K562 (cell line): Measurements from ENCODE around the gene C2orf92. TPM values are rescaled to one million over a fixed set of nuclear protein-coding genes. Genes with fewer than 3 reads are reported as not detected.

ENCODE experiments used
- ATF1 ChIP-seq, 2 experiments: fragments of 450-650 bp in 1 of 2; IDR thresholded peaks; 2 replicates each; pipeline ENCODE4 v1.6.1; 2016; ENCODE audit warnings: missing compliant biosample characterization in 1 of 2, missing genetic modification characterization in 1 of 2
- ETV5 ChIP-seq: sonication (generic); formaldehyde crosslinking; IDR thresholded peaks from 2 replicates; pipeline ENCODE4 v1.4.0; 2020; ENCODE audit warnings: low read depth, mild to moderate bottlenecking, missing genetic modification reagents
- GABPB2 ChIP-seq: fragments of 250-450 bp; sonication (Bioruptor Pico); conservative IDR thresholded peaks from 2 replicates; pipeline ENCODE4 v1.5.1; 2021; ENCODE audit warnings: mild to moderate bottlenecking
- NFYB ChIP-seq: IDR thresholded peaks from 2 replicates; pipeline ENCODE4 v1.6.1; 2011; ENCODE audit warnings: mild to moderate bottlenecking, moderate library complexity; ENCODE audit not compliant: insufficient read length; ENCODE audit errors: extremely low read depth
- POLR2A ChIP-seq: fragments of 450-650 bp; conservative IDR thresholded peaks from 2 replicates; pipeline ENCODE4 v1.6.1; 2016
- RBM15 ChIP-seq: fragments of 200-400 bp; formaldehyde crosslinking; IDR thresholded peaks from 2 replicates; pipeline ENCODE4 v1.6.1; 2018; ENCODE audit warnings: mild to moderate bottlenecking, low read length, moderate library complexity; ENCODE audit not compliant: insufficient read depth
- SAFB2 ChIP-seq: fragments of 200-400 bp; formaldehyde crosslinking; IDR thresholded peaks from 2 replicates; pipeline ENCODE4 v1.6.1; 2018; ENCODE audit warnings: borderline replicate concordance, low read length, low read depth, moderate library complexity; ENCODE audit not compliant: severe bottlenecking
- SAP30 ChIP-seq: fragments of 200-600 bp; sonication (generic); IDR thresholded peaks from 2 replicates; pipeline ENCODE4 v1.6.1; 2012; ENCODE audit warnings: borderline replicate concordance, low read depth, mild to moderate bottlenecking, moderate library complexity, low read length, control low read depth, inconsistent platforms; ENCODE audit not compliant: insufficient read depth, poor library complexity, severe bottlenecking
- SRF ChIP-seq, 2 experiments: fragments of 250-450, 450-650 bp in 1 of 2; sonication (Bioruptor Pico) in 1 of 2; sonication (generic) in 1 of 2; formaldehyde crosslinking; IDR thresholded peaks; 2 replicates each; pipeline versions ENCODE4 v1.5.0 to v1.5.1; 2020 to 2022; ENCODE audit warnings: mild to moderate bottlenecking in 1 of 2, missing genetic modification reagents in 1 of 2
- ZNF316 ChIP-seq: fragments of 450-650 bp; IDR thresholded peaks from 2 replicates; pipeline ENCODE4 v1.6.1; 2016
- ZNF699 ChIP-seq: fragments of 250-450 bp; sonication (Bioruptor Pico); IDR thresholded peaks from 2 replicates; pipeline ENCODE4 v1.8.0; 2021; ENCODE audit warnings: mild to moderate bottlenecking, moderate library complexity; ENCODE audit not compliant: insufficient replicate concordance
- ZSCAN32 ChIP-seq: fragments of 450-650 bp; formaldehyde crosslinking; IDR thresholded peaks from 2 replicates; pipeline ENCODE4 v1.4.0; 2020; ENCODE audit warnings: mild to moderate bottlenecking, moderate library complexity
- polyA plus RNA-seq, 8 experiments: library from polyadenylated mRNA; depleted of rRNA in 4 of 8; stranded (reverse) in 5 of 8; unstranded in 3 of 8; fragments of >200 nt; fragmentation: Nextera tagmentation in 2 of 8; fragmentation: Illumina TruSeq in 1 of 8; extraction: Ambion mirVana in 2 of 8; extraction: Trizol in 1 of 8; gene quantifications; 2 replicates each; pipeline versions ENCODE4 v1.2.1 to v1.2.3, GENCODE V29; 2011 to 2014; ENCODE audit warnings: inconsistent platforms in 1 of 8, missing spikeins in 1 of 8
- total RNA-seq, 7 experiments: library from RNA; depleted of rRNA in 6 of 7; stranded (reverse); fragments of >200 nt in 6 of 7; fragmentation: Illumina TruSeq in 2 of 7; extraction: Trizol in 2 of 7; gene quantifications; 2 replicates each; pipeline versions ENCODE4 v1.2.1 to v1.2.3, GENCODE V29; 2011 to 2021; ENCODE audit warnings: low replicate concordance in 1 of 7
- TF ChIP-seq, protein P1 (sequence below), 2 experiments: fragments of 450-650 bp; IDR thresholded peaks; 2 replicates each; pipeline ENCODE4 v1.6.1; 2016; ENCODE audit warnings: mild to moderate bottlenecking in 2 of 2, borderline replicate concordance in 1 of 2, low read depth in 1 of 2, moderate library complexity in 1 of 2
- TF ChIP-seq, protein P2 (sequence below): fragments of 250-450 bp; sonication (Bioruptor Pico); IDR thresholded peaks from 2 replicates; pipeline ENCODE4 v1.9.0; 2021; ENCODE audit warnings: mild to moderate bottlenecking, inconsistent platforms
- TF ChIP-seq, protein P3 (sequence below), 2 experiments: fragments of 450-650 bp in 1 of 2; sonication (generic) in 1 of 2; formaldehyde crosslinking in 1 of 2; IDR thresholded peaks in 1 of 2; conservative IDR thresholded peaks in 1 of 2; 2 replicates each; pipeline versions ENCODE4 v1.6.1 to v1.8.1; 2016 to 2023; ENCODE audit warnings: mild to moderate bottlenecking in 2 of 2, moderate library complexity in 2 of 2, inconsistent platforms in 1 of 2, missing genetic modification reagents in 1 of 2

The C2orf92 gene
- total and polyA plus RNA-seq, 9 of the 15 experiments (the other 6 are each of a cell fraction or from before 2014, with no cell fraction given) = 0.65 to 6.8 (median 3.6) TPM

DNA sequence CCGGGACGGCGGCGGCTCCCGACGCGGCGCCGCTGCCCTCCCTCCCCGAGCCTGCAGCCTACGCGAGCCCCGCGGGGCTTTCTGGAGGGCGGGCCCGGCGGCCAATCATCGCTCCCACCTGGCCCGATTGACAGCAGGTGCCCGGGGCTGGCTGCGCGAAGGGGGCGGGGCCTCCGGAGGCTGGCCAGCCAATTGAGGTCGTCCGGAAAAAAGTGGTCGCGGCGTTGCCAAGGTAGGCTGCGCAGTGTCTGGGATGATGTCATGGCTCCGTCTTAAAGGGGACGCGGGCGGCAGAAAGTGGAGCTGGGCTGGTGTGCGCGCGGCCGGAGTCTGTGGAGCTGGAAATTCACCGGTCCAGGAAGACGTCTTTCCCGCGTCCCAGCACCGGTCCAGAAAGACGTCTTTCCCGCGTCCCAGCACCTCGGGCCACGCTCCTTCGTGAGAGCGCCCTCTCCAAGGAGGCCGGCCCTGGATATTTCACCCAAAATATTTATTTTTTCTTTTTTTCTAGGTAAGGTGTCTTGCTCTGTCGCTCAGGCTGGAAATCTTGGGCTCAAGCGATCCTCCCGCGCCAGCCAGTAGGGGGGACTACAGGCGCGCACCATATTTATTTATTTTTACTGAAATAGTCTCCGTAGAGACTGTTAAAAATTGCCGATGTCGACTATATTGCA, 5.4 kb upstream of the C2orf92 start, which contains the start of gene ACTR1B (continued):
- TF ChIP-seq, protein P1, sequence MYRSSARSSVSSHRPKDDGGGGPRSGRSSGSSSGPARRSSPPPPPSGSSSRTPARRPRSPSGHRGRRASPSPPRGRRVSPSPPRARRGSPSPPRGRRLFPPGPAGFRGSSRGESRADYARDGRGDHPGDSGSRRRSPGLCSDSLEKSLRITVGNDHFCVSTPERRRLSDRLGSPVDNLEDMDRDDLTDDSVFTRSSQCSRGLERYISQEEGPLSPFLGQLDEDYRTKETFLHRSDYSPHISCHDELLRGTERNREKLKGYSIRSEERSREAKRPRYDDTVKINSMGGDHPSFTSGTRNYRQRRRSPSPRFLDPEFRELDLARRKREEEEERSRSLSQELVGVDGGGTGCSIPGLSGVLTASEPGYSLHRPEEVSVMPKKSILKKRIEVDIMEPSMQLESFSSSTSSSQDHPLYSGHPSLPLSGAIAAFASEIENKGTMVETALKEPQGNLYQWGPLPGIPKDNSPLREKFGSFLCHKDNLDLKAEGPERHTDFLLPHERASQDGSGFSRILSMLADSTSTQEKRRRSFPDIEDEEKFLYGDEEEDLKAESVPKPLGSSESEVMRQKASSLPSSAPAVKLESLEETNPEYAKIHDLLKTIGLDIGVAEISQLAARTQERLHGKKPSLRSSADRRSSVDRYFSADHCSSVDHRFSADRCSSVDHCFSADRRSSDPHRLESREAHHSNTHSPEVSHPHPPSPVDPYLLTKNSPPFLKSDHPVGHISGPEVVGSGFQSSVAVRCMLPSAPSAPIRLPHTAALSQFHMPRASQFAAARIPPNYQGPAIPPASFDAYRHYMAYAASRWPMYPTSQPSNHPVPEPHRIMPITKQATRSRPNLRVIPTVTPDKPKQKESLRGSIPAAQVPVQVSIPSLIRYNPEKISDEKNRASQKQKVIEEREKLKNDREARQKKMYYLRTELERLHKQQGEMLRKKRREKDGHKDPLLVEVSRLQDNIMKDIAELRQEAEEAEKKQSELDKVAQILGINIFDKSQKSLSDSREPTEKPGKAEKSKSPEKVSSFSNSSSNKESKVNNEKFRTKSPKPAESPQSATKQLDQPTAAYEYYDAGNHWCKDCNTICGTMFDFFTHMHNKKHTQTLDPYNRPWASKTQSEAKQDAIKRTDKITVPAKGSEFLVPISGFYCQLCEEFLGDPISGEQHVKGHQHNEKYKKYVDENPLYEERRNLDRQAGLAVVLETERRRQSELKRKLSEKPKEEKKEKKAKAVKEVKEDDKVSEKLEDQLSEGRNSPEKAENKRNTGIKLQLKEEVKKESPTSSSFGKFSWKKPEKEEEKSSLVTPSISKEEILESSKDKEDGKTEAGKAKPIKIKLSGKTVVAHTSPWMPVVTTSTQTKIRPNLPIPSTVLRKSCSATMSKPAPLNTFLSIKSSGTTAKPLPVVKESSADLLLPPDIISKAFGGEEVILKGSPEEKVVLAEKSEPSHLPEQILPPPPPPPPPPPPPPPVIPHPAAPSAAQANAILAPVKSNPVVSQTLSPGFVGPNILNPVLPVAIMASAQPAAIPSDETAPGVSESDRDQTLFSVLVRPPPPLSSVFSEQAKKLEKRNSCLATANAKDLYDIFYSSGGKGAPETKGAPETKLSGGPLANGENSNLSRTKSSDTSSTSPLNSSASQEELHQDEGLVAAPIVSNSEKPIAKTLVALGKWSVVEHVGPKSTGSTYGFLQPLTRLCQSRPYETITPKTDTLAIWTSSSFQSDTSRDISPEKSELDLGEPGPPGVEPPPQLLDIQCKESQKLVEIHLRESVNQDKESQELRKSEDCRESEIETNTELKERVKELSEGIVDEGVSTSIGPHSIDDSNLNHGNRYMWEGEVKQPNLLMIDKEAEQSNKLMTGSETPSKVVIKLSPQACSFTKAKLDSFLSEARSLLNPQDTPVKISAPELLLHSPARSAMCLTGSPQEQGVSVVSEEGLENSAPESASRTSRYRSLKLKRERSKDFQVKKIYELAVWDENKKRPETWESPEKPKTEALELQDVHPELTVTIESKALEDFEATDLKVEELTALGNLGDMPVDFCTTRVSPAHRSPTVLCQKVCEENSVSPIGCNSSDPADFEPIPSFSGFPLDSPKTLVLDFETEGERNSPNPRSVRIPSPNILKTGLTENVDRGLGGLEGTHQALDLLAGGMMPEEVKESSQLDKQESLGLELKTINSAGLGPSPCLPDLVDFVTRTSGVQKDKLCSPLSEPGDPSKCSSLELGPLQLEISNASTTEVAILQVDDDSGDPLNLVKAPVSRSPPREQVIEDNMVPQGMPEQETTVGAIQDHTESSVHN (IDR thresholded peaks at IDR 0.05; ENCODE audit: borderline replicate concordance in 1 of 2, low read depth in 1 of 2) = no peak
- TF ChIP-seq, protein P2, sequence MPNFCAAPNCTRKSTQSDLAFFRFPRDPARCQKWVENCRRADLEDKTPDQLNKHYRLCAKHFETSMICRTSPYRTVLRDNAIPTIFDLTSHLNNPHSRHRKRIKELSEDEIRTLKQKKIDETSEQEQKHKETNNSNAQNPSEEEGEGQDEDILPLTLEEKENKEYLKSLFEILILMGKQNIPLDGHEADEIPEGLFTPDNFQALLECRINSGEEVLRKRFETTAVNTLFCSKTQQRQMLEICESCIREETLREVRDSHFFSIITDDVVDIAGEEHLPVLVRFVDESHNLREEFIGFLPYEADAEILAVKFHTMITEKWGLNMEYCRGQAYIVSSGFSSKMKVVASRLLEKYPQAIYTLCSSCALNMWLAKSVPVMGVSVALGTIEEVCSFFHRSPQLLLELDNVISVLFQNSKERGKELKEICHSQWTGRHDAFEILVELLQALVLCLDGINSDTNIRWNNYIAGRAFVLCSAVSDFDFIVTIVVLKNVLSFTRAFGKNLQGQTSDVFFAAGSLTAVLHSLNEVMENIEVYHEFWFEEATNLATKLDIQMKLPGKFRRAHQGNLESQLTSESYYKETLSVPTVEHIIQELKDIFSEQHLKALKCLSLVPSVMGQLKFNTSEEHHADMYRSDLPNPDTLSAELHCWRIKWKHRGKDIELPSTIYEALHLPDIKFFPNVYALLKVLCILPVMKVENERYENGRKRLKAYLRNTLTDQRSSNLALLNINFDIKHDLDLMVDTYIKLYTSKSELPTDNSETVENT (CRISPR knock-in tag) = peak; percentile 34; the same call in 1 of the 2 replicates
- TF ChIP-seq ATF1 (CRISPR knock-in tag; IDR thresholded peaks at IDR 0.05) = no peak
- TF ChIP-seq ATF1 (tag; IDR thresholded peaks at IDR 0.05) = peak; percentile 91
- no peak; the same call in 1 of the 2 replicates for TF ChIP-seq GABPB2
- TF ChIP-seq NFYB = peak; percentile 70
- TF ChIP-seq ETV5 (CRISPR knock-in tag) = no peak
- TF ChIP-seq SAP30 = no peak
- peak in 1 of 2 experiments; percentile 68; a peak in 2 of 4 replicates for TF ChIP-seq SRF (CRISPR knock-in tag; IDR thresholded peaks at IDR 0.05)
- no peak for TF ChIP-seq SAFB2
- TF ChIP-seq ZNF316 = peak; percentile 84
- TF ChIP-seq RBM15 = no peak
- no peak for TF ChIP-seq ZSCAN32 (CRISPR knock-in tag)
- TF ChIP-seq, protein P3, sequence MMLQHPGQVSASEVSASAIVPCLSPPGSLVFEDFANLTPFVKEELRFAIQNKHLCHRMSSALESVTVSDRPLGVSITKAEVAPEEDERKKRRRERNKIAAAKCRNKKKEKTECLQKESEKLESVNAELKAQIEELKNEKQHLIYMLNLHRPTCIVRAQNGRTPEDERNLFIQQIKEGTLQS (IDR thresholded peaks at IDR 0.05) = peak; percentile 98
- TF ChIP-seq, protein P3 (CRISPR knock-in tag; conservative IDR thresholded peaks at IDR 0.05) = peak; percentile 92
- no peak for TF ChIP-seq ZNF699 (CRISPR knock-in tag)
- peak; percentile 92 for TF ChIP-seq POLR2A
